NOMO-1 treated with DMSO at 0.1 percent for 48 hours (cell line): ENCODE measurements around the gene DENND1C.
A peak's percentile ranks its signal among the peaks of the same experiment; 100 is the strongest.

Experiments used
- DNase-seq: peaks from one replicate; lab custom pipeline; 2025; ENCODE audit not compliant: unreplicated experiment; lab: John Stamatoyannopoulos, UW

DENND1C gene

GRCh38 chr19:6425732-6426620, 55.6 kb downstream of the DENND1C start:
- DNase-seq = no peak

- peak; percentile 100 for DNase-seq
Observed at GRCh38 chr19:6424939-6425731, 56.5 kb downstream of the DENND1C start.

- no peak for DNase-seq
Observed at GRCh38 chr19:6424195-6424938, 57.2 kb downstream of the DENND1C start, which contains the start of gene KHSRP. Gene KHSRP, minus strand, starts transcription at chr19:6424811. Its CDS starts 110 bp downstream, at chr19:6424701.

- DNase-seq = peak; percentile 28
Observed at GRCh38 chr19:6423499-6424194, 57.9 kb downstream of the DENND1C start.

- no peak for DNase-seq
Observed at GRCh38 chr19:6421075-6422014, 60.2 kb downstream of the DENND1C start.

GRCh38 chr19:6418562-6418932, 63.0 kb downstream of the DENND1C start:
- no peak for DNase-seq

GRCh38 chr19:6417713-6418561, 63.6 kb downstream of the DENND1C start:
- DNase-seq = no peak
